NCI-H1417 (cell line): Measurements from ENCODE around the gene SNUPN.
A peak's percentile ranks its signal among the peaks of the same experiment; 100 is the strongest.

Experiments used
- DNase-seq, 3 experiments: peaks; one replicate each; lab custom pipeline; 2025; lab: John Stamatoyannopoulos, UW

The SNUPN gene

GRCh38 chr15:75654201-75654907, 28.8 kb upstream of the SNUPN start:
- DNase-seq: no peak

- no peak for DNase-seq
Measured at GRCh38 chr15:75653347-75653913, 27.9 kb upstream of the SNUPN start.

GRCh38 chr15:75651810-75652543, 26.5 kb upstream of the SNUPN start:
- DNase-seq: no peak

GRCh38 chr15:75650908-75651809, 25.6 kb upstream of the SNUPN start:
- no peak for DNase-seq

- no peak for DNase-seq
Measured at GRCh38 chr15:75649848-75650247, 24.3 kb upstream of the SNUPN start.

GRCh38 chr15:75649045-75649761, 23.7 kb upstream of the SNUPN start:
- DNase-seq: no peak

GRCh38 chr15:75648156-75649000, 22.9 kb upstream of the SNUPN start:
- peak in 1 of 3 experiments; percentile 62 for DNase-seq

- peak; percentile 5 to 79 (median 70) for DNase-seq
Measured at GRCh38 chr15:75647370-75648155, 22.0 kb upstream of the SNUPN start, which contains the start of gene SNX33. TSS of gene SNX33 (plus strand) at chr15:75647912. CDS start at chr15:75649103, 1,191 bp downstream.

GRCh38 chr15:75646944-75647364, 21.4 kb upstream of the SNUPN start:
- peak in 2 of 3 experiments; percentile 65 to 69 for DNase-seq

GRCh38 chr15:75646112-75646943, 20.8 kb upstream of the SNUPN start:
- DNase-seq: no peak

- DNase-seq: no peak
Measured at GRCh38 chr15:75644376-75644775, 18.9 kb upstream of the SNUPN start.

- peak in 1 of 3 experiments; percentile 9 for DNase-seq
Measured at GRCh38 chr15:75641603-75642002, 16.1 kb upstream of the SNUPN start.

- no peak for DNase-seq
Measured at GRCh38 chr15:75641179-75641503, 15.6 kb upstream of the SNUPN start.

- DNase-seq: peak; percentile 22 to 92 (median 79)
Measured at GRCh38 chr15:75640483-75641178, 15.1 kb upstream of the SNUPN start.

GRCh38 chr15:75639709-75640482, 14.4 kb upstream of the SNUPN start, which contains the start of gene IMP3:
TSS of gene IMP3 (minus strand) at chr15:75640224. CDS start at chr15:75640168, 56 bp downstream.
- DNase-seq: peak; percentile 92 to 99 (median 99)

- DNase-seq: no peak
Measured at GRCh38 chr15:75639191-75639708, 13.7 kb upstream of the SNUPN start.
